HepG2 (cell line): ENCODE data around the gene CNRIP1. TPM values are rescaled to one million over a fixed set of nuclear protein-coding genes. Genes with fewer than 3 reads are reported as not detected.

ENCODE experiments used
- ATAC-seq: fragments of 200-7000 bp; cut with Tn5 transposase; 3 replicates; pipeline ENCODE4 v1.9.1; 2020; ENCODE audit warnings: mild to moderate bottlenecking, moderate library complexity
- BruUV-seq: library from RNA; stranded (reverse); fragments of 400-500 nt; replicated peaks from 2 replicates; lab custom pipeline; 2021; lab: Mats Ljungman, UMichigan
- CTCF ChIA-PET: fragments of 300-600 bp; formaldehyde crosslinking; extraction: SDS; loops from one replicate; lab custom pipeline; 2021; ENCODE audit warnings: low total read pairs, inconsistent platforms, low intra/inter-chr PET ratio; lab: Yijun Ruan, JAX
- POLR2A ChIA-PET: fragments of 350-600 bp; sonication (Branson Sonifier 250); formaldehyde crosslinking; loops from one replicate; lab custom pipeline; 2020; ENCODE audit warnings: antibody characterized with exemption, inconsistent platforms; lab: Yijun Ruan, JAX
- DNase-seq: peaks from one replicate; pipeline ENCODE4 v3.0.0-alpha.2; 2015; ENCODE audit warnings: low spot score
- FAIRE-seq: peaks from 3 replicates; lab custom pipeline; 2011; peaks lifted over from hg19 to GRCh38; lab: Jason Lieb, UNC
- H2AFZ ChIP-seq: one replicate; pipeline ENCODE4 v1.6.1; 2011; ENCODE audit warnings: low read length, inconsistent platforms
- H3K27ac ChIP-seq: fragments of 300-600 bp; 3 replicates; pipeline ENCODE4 v1.8.0; 2011; ENCODE audit warnings: mixed run types, mild to moderate bottlenecking, mixed read lengths, low read length, inconsistent platforms; ENCODE audit not compliant: insufficient read depth; ENCODE audit errors: extremely low read length
- H3K27me3 ChIP-seq, 2 experiments: fragments of 200-600 bp in 1 of 2; 2 replicates in 1 of 2; 3 replicates in 1 of 2; pipeline versions ENCODE4 v1.6.0 to v1.8.0; 2011; ENCODE audit warnings: low read length in 2 of 2, mild to moderate bottlenecking in 2 of 2, moderate library complexity in 2 of 2, inconsistent platforms in 1 of 2; ENCODE audit not compliant: insufficient read depth in 2 of 2, control insufficient read depth in 1 of 2
- H3K36me3 ChIP-seq, 2 experiments: fragments of 200-600 bp in 1 of 2; replicated peaks in 1 of 2; 2 replicates in 1 of 2; 3 replicates in 1 of 2; pipeline versions ENCODE4 v1.5.1 to v1.8.0; 2011; ENCODE audit warnings: low read length in 2 of 2, inconsistent platforms in 1 of 2; ENCODE audit not compliant: insufficient read depth in 2 of 2, control insufficient read depth in 1 of 2
- H3K4me1 ChIP-seq: 2 replicates; pipeline ENCODE4 v1.5.1; 2012; ENCODE audit warnings: low read length, inconsistent platforms; ENCODE audit not compliant: insufficient read depth
- H3K4me2 ChIP-seq: 2 replicates; pipeline ENCODE4 v1.6.0; 2011; ENCODE audit warnings: low read depth, low read length, inconsistent platforms
- H3K4me3 ChIP-seq, 3 experiments: fragments of 200-600 bp in 1 of 3; sonication (generic), shearing (Covaris generic) in 1 of 3; replicated peaks in 1 of 3; 2 replicates each; pipeline ENCODE4 v1.5.1; 2011 to 2016; ENCODE audit warnings: low read length in 3 of 3, inconsistent platforms in 2 of 3, low read depth in 2 of 3, mild to moderate bottlenecking in 2 of 3, control low read depth in 1 of 3, mixed read lengths in 1 of 3; ENCODE audit not compliant: insufficient read depth in 1 of 3
- H3K79me2 ChIP-seq: one replicate; pipeline ENCODE4 v1.6.1; 2011; ENCODE audit warnings: low read length, inconsistent platforms; ENCODE audit not compliant: insufficient read depth
- H3K9ac ChIP-seq: 2 replicates; pipeline ENCODE4 v1.6.0; 2011; ENCODE audit warnings: mild to moderate bottlenecking, low read depth, low read length, inconsistent platforms; ENCODE audit not compliant: insufficient read depth
- H3K9me3 ChIP-seq: 2 replicates; pipeline ENCODE4 v1.5.1; 2012; ENCODE audit warnings: mild to moderate bottlenecking, low read length
- H4K20me1 ChIP-seq: 2 replicates; pipeline ENCODE4 v1.6.0; 2011; ENCODE audit warnings: inconsistent platforms, mild to moderate bottlenecking, low read length, moderate library complexity; ENCODE audit not compliant: insufficient read depth
- HNRNPH1 ChIP-seq: fragments of 200-400 bp; formaldehyde crosslinking; optimal IDR thresholded peaks from 2 replicates; pipeline ENCODE3; 2017; ENCODE audit warnings: mild to moderate bottlenecking, low read depth, low read length
- KDM5B ChIP-seq: sonication (generic); formaldehyde crosslinking; IDR thresholded peaks from 2 replicates; pipeline ENCODE4 v1.4.0; 2020; ENCODE audit warnings: missing genetic modification reagents, mild to moderate bottlenecking, borderline replicate concordance
- MIER3 ChIP-seq: IDR thresholded peaks from 2 replicates; pipeline ENCODE4 v1.6.1; 2016; ENCODE audit warnings: missing compliant biosample characterization, borderline replicate concordance
- NBN ChIP-seq: fragments of 450-650 bp; conservative IDR thresholded peaks from 2 replicates; pipeline ENCODE4 v1.6.1; 2017
- SAFB2 ChIP-seq: sonication (generic); formaldehyde crosslinking; IDR thresholded peaks from 2 replicates; pipeline ENCODE4 v1.5.1; 2020; ENCODE audit warnings: missing genetic modification reagents, low read depth, mild to moderate bottlenecking, borderline replicate concordance
- SNAPC5 ChIP-seq: sonication (generic); formaldehyde crosslinking; IDR thresholded peaks from 2 replicates; pipeline ENCODE4 v1.8.1; 2023; ENCODE audit warnings: mild to moderate bottlenecking, missing genetic modification reagents, borderline replicate concordance
- ZNF224 ChIP-seq: sonication (generic); formaldehyde crosslinking; IDR thresholded peaks from 2 replicates; pipeline ENCODE4 v1.5.0; 2020; ENCODE audit warnings: mild to moderate bottlenecking, missing genetic modification reagents
- ZNF609 ChIP-seq: sonication (generic); formaldehyde crosslinking; IDR thresholded peaks from 2 replicates; pipeline ENCODE4 v1.4.0; 2020; ENCODE audit warnings: mild to moderate bottlenecking, missing genetic modification reagents, borderline replicate concordance
- whole genome bisulfite sequencing: methylation state at CpG from one replicate; pipeline ENCODE4 v1.1.6; 2017; ENCODE audit warnings: low lambda C conversion rate; 5-methylcytosine and 5-hydroxymethylcytosine counted together
- in situ Hi-C: cut with HindIII; loops from 2 replicates; pipeline ENCODE4 v1.10.0; 2017; ENCODE audit warnings: low pct_unique_long_range_greater_than_20kb; ENCODE audit not compliant: extremely low pct_ligation_motif_present
- intact Hi-C: fragments of 100-400 bp; cut with micrococcal nuclease; formaldehyde crosslinking; loops from one replicate; pipeline ENCODE4 v1.10.0; 2022; ENCODE audit not compliant: unreplicated experiment
- polyA plus RNA-seq, 8 experiments: library from polyadenylated mRNA; depleted of rRNA in 3 of 8; stranded (reverse) in 7 of 8; unstranded in 1 of 8; fragments of >200 nt; fragmentation: Illumina TruSeq in 4 of 8; extraction: Trizol in 4 of 8; gene quantifications; 2 replicates each; pipeline versions ENCODE4 v1.2.1 to v1.2.3, GENCODE V29; 2011 to 2016; ENCODE audit warnings: low read depth in 4 of 8, missing spikeins in 1 of 8, mixed read lengths in 1 of 8; ENCODE audit not compliant: insufficient read depth in 1 of 8
- total RNA-seq, 5 experiments: library from RNA; depleted of rRNA; stranded (reverse); fragments of >200 nt; fragmentation: Illumina TruSeq; extraction: Trizol; gene quantifications; 2 replicates each; pipeline ENCODE4 v1.2.3, GENCODE V29; 2016; ENCODE audit warnings: low read depth in 1 of 5

CNRIP1 gene
- total and polyA plus RNA-seq, 2 of the 13 experiments (the other 11 are each of a cell fraction or from before 2014, with no cell fraction given), result not detected

- WGBS, result 91% methylated on average over 1 of the region's 1 CpG
- ATAC-seq (no peak), DNase-seq (no peak), FAIRE-seq (no peak)
- H3K4me2 ChIP-seq, result no peak overlapping the region
- H3K79me2 ChIP-seq, result no peaks in the 10 kb centered on the region
- H3K9ac ChIP-seq, result no peak overlapping the region
- in situ Hi-C loops (no loop called here), intact Hi-C loops (loop anchor here (5.0 to 10.0 kb wide), 2 partner anchors 89 to 159 kb away; no protein-coding TSS in a partner anchor)
- TF ChIP-seq NBN (no peak), KDM5B (CRISPR knock-in tag) (no peak), ZNF609 (CRISPR knock-in tag) (no peak), MIER3 (no peak), HNRNPH1 (no peak), SNAPC5 (CRISPR knock-in tag) (no peak), ZNF224 (CRISPR knock-in tag) (no peak), SAFB2 (no peak)
- no peaks in the 10 kb centered on the region for H3K36me3 ChIP-seq
- H3K27ac ChIP-seq, result no peak overlapping the region
- H3K27me3 ChIP-seq, result peaks cover 0 to 8% of the 10 kb centered on the region in 2 experiments; a peak in 1 of 5 replicates
- no peaks in the 10 kb centered on the region for H4K20me1 ChIP-seq
- POLR2A ChIA-PET, result no interaction called here
- CTCF ChIA-PET, result interaction anchor here (1.2 to 2.5 kb wide), 2 partner anchors 87 to 161 kb away, joined by 6 to 42 read pairs; no protein-coding TSS in a partner anchor
- no peak overlapping the region for H3K4me3 ChIP-seq
- H3K4me1 ChIP-seq, result peaks cover 9% of the 10 kb centered on the region
- BruUV-seq, result no TSS peak
- H2AFZ ChIP-seq, result no peak overlapping the region
- no peaks in the 10 kb centered on the region for H3K9me3 ChIP-seq
Observed at GRCh38 chr2:68283419-68283812, 36.3 kb downstream of the CNRIP1 start.
